Endothelial cell of umbilical vein (primary cell): ENCODE results near the gene ITGB3BP. TPM values are rescaled to one million over a fixed set of nuclear protein-coding genes. Genes with fewer than 3 reads are reported as not detected.

ENCODE experiments used
- BruUV-seq: library from RNA; stranded (reverse); fragments of 400-500 nt; replicated peaks from 2 replicates; lab custom pipeline; 2021; lab: Mats Ljungman, UMichigan
- CTCF ChIA-PET: fragments of 300-600, 350-600 bp; sonication (Branson Sonifier 250); formaldehyde crosslinking; loops from one replicate; lab custom pipeline; 2021; ENCODE audit warnings: antibody characterized with exemption, inconsistent platforms; lab: Charles Lee
- POLR2A ChIA-PET: fragments of 300-600, 350-600 bp; sonication (Branson Sonifier 250); formaldehyde crosslinking; loops from one replicate; lab custom pipeline; 2021; ENCODE audit warnings: antibody characterized with exemption, inconsistent platforms; lab: Charles Lee
- DNase-seq: peaks from one replicate; pipeline ENCODE4 v3.0.0-alpha.2; 2011; ENCODE audit warnings: low read depth, low spot score
- FAIRE-seq: peaks from 2 replicates; lab custom pipeline; 2011; peaks lifted over from hg19 to GRCh38; lab: Jason Lieb, UNC
- H2AFZ ChIP-seq: 2 replicates; pipeline ENCODE4 v1.6.0; 2012; ENCODE audit warnings: low read depth, low read length, control low read depth, inconsistent platforms
- H3K27ac ChIP-seq: 2 replicates; pipeline ENCODE4 v1.5.1; 2011; ENCODE audit warnings: low read depth, mild to moderate bottlenecking, control low read depth, low read length, moderate library complexity; ENCODE audit not compliant: insufficient read depth
- H3K27me3 ChIP-seq, 2 experiments: 2 replicates each; pipeline versions ENCODE4 v1.6.0 to v1.6.1; 2011; ENCODE audit warnings: low read length in 2 of 2, mixed read lengths in 1 of 2; ENCODE audit not compliant: control insufficient read depth in 2 of 2, insufficient read depth in 2 of 2
- H3K36me3 ChIP-seq, 2 experiments: 2 replicates in 1 of 2; 3 replicates in 1 of 2; pipeline ENCODE4 v1.5.1; 2011; ENCODE audit warnings: low read length in 2 of 2, mild to moderate bottlenecking in 1 of 2, moderate library complexity in 1 of 2; ENCODE audit not compliant: control insufficient read depth in 2 of 2, insufficient read depth in 2 of 2; ENCODE audit errors: extremely low read depth in 1 of 2
- H3K4me1 ChIP-seq: 3 replicates; pipeline ENCODE4 v1.5.1; 2011; ENCODE audit warnings: mild to moderate bottlenecking, low read length; ENCODE audit not compliant: control insufficient read depth, insufficient read depth; ENCODE audit errors: extremely low read depth
- H3K4me2 ChIP-seq: 2 replicates; pipeline ENCODE4 v1.6.1; 2011; ENCODE audit warnings: low read length, control low read depth, mixed read lengths; ENCODE audit not compliant: insufficient read depth
- H3K4me3 ChIP-seq, 3 experiments: fragments of 200-600 bp in 1 of 3; sonication (generic), shearing (Covaris generic) in 1 of 3; replicated peaks in 1 of 3; 2 replicates each; pipeline ENCODE4 v1.5.1; 2011 to 2016; ENCODE audit warnings: control low read depth in 3 of 3, low read length in 3 of 3, mild to moderate bottlenecking in 2 of 3, inconsistent platforms in 1 of 3, low read depth in 1 of 3, moderate library complexity in 1 of 3; ENCODE audit not compliant: insufficient read depth in 1 of 3
- H3K79me2 ChIP-seq: 2 replicates; pipeline ENCODE4 v1.6.0; 2012; ENCODE audit warnings: low read length, inconsistent platforms; ENCODE audit not compliant: control insufficient read depth, insufficient read depth
- H3K9ac ChIP-seq: replicated peaks from 2 replicates; pipeline ENCODE3; 2011; ENCODE audit warnings: low read length, control low read depth; ENCODE audit not compliant: insufficient read depth; ENCODE audit errors: extremely low read depth
- H3K9me1 ChIP-seq: replicated peaks from 3 replicates; pipeline ENCODE4 v1.6.0; 2011; ENCODE audit warnings: mild to moderate bottlenecking, low read length; ENCODE audit not compliant: control insufficient read depth, insufficient read depth; ENCODE audit errors: extremely low read depth
- H3K9me3 ChIP-seq: replicated peaks from 2 replicates; pipeline ENCODE4 v1.5.1; 2012; ENCODE audit warnings: low read length, inconsistent platforms; ENCODE audit not compliant: control insufficient read depth, insufficient read depth
- H4K20me1 ChIP-seq: replicated peaks from 2 replicates; pipeline ENCODE3; 2011; ENCODE audit warnings: mild to moderate bottlenecking, low read length; ENCODE audit not compliant: control insufficient read depth, insufficient read depth; ENCODE audit errors: extremely low read depth
- EZH2 ChIP-seq: IDR thresholded peaks from 2 replicates; pipeline ENCODE4 v1.6.1; 2012; ENCODE audit warnings: borderline replicate concordance, low read depth, mild to moderate bottlenecking, moderate library complexity, low read length, inconsistent platforms; ENCODE audit not compliant: severe bottlenecking
- FOS ChIP-seq: IDR thresholded peaks from 2 replicates; pipeline ENCODE4 v1.6.1; 2011; ENCODE audit warnings: mild to moderate bottlenecking, low read length, moderate library complexity, borderline replicate concordance; ENCODE audit not compliant: insufficient read depth
- GATA2 ChIP-seq: IDR thresholded peaks from 2 replicates; pipeline ENCODE4 v1.7.0; 2011; ENCODE audit warnings: low read depth, mild to moderate bottlenecking, moderate library complexity, mixed read lengths, low read length; ENCODE audit not compliant: insufficient read length, insufficient read depth
- JUN ChIP-seq: IDR thresholded peaks from 2 replicates; pipeline ENCODE4 v1.6.1; 2011; ENCODE audit warnings: borderline replicate concordance, low read depth; ENCODE audit not compliant: insufficient read length, insufficient read depth
- MAX ChIP-seq: IDR thresholded peaks from 2 replicates; pipeline ENCODE4 v1.6.1; 2011; ENCODE audit not compliant: insufficient read depth, insufficient read length
- MYC ChIP-seq: IDR thresholded peaks from one replicate; pipeline ENCODE4 v1.6.1; 2011; ENCODE audit warnings: mild to moderate bottlenecking, low read depth, low read length
- POLR2A ChIP-seq: IDR thresholded peaks from 2 replicates; pipeline ENCODE4 v1.6.1; 2012; ENCODE audit warnings: low read depth, mild to moderate bottlenecking, control low read depth, low read length
- dilution Hi-C: fragments of 300-500 bp; cut with MboI; formaldehyde crosslinking; loops from one replicate; pipeline ENCODE4 v1.15.0; 2019; ENCODE audit warnings: low sequenced_read_pairs; ENCODE audit not compliant: extremely low pct_ligation_motif_present
- intact Hi-C: fragments of 100-400 bp; cut with micrococcal nuclease; formaldehyde crosslinking; loops from one replicate; pipeline ENCODE4 v1.10.0; 2022
- polyA plus RNA-seq, 4 experiments: library from polyadenylated mRNA; depleted of rRNA in 3 of 4; stranded (reverse) in 3 of 4; unstranded in 1 of 4; fragments of >200 nt; gene quantifications; 2 replicates each; pipeline versions ENCODE4 v1.2.1 to v1.2.3, GENCODE V29; 2011 to 2012; ENCODE audit warnings: missing spikeins in 1 of 4
- total RNA-seq: library from RNA; stranded (reverse); gene quantifications from 2 replicates; pipeline ENCODE4 v1.2.3, GENCODE V29; 2021
- TF ChIP-seq, protein P1 (sequence below), 2 donors: IDR thresholded peaks; 1 replicate in 1 of 2; 2 replicates in 1 of 2; pipeline ENCODE4 v1.5.1; 2011; ENCODE audit warnings: low read length in 2 of 2, mild to moderate bottlenecking in 2 of 2, moderate library complexity in 2 of 2, control low read depth in 1 of 2, inconsistent platforms in 1 of 2, low read depth in 1 of 2; ENCODE audit not compliant: insufficient read depth in 1 of 2; ENCODE audit errors: extremely low read depth in 1 of 2

ITGB3BP gene
- total and polyA plus RNA-seq, 2 donors (not counting 3 experiments of a cell fraction or from before 2014, with no cell fraction given): 5.3 to 24.4 TPM

GRCh38 chr1:63487336-63488065 is 35.5 kb downstream of the ITGB3BP start:
- Histone ChIP-seq H3K4me1 (no peaks in the 10 kb centered on the region), H3K9me1 (no peaks in the 10 kb centered on the region), H3K9ac (no peak overlapping the region), H3K4me3 (no peak overlapping the region), H3K27ac (no peak overlapping the region), H4K20me1 (no peaks in the 10 kb centered on the region), H3K36me3 (no peaks in the 10 kb centered on the region), H3K79me2 (no peaks in the 10 kb centered on the region), H2AFZ (no peak overlapping the region), H3K4me2 (no peak overlapping the region), H3K9me3 (no peaks in the 10 kb centered on the region), H3K27me3 (no peaks in the 10 kb centered on the region)
- DNase-seq (no peak), FAIRE-seq (no peak)
- POLR2A ChIA-PET: no interaction called here
- dilution Hi-C loops (no loop called here), intact Hi-C loops (no loop called here)
- no TSS peak for BruUV-seq
- TF ChIP-seq FOS: no peak
- TF ChIP-seq MAX: no peak
- TF ChIP-seq JUN: no peak
- no peak for TF ChIP-seq MYC
- TF ChIP-seq, protein P1, sequence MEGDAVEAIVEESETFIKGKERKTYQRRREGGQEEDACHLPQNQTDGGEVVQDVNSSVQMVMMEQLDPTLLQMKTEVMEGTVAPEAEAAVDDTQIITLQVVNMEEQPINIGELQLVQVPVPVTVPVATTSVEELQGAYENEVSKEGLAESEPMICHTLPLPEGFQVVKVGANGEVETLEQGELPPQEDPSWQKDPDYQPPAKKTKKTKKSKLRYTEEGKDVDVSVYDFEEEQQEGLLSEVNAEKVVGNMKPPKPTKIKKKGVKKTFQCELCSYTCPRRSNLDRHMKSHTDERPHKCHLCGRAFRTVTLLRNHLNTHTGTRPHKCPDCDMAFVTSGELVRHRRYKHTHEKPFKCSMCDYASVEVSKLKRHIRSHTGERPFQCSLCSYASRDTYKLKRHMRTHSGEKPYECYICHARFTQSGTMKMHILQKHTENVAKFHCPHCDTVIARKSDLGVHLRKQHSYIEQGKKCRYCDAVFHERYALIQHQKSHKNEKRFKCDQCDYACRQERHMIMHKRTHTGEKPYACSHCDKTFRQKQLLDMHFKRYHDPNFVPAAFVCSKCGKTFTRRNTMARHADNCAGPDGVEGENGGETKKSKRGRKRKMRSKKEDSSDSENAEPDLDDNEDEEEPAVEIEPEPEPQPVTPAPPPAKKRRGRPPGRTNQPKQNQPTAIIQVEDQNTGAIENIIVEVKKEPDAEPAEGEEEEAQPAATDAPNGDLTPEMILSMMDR (IDR thresholded peaks at IDR 0.05; ENCODE audit: extremely low read depth in 1 of 2, insufficient read depth in 1 of 2, low read depth in 1 of 2, low read length in 2 of 2): no peak
- TF ChIP-seq EZH2: no peak
- TF ChIP-seq POLR2A: no peak
- TF ChIP-seq GATA2: no peak
- CTCF ChIA-PET: no interaction called here
